ENCODE measurements around the gene STMN1. TPM values are rescaled to one million over a fixed set of nuclear protein-coding genes. Genes with fewer than 3 reads are reported as not detected.

Gene STMN1
- total RNA-seq, 1 donor from 2014 or later: 519 TPM

GRCh38 chr1:25888426-25888987 lies 17.7 kb downstream of the STMN1 start:
- H3K27me3 ChIP-seq: no peaks in the 10 kb centered on the region
- H3F3A ChIP-seq (ENCODE audit: low read depth): peaks cover 22% of the 10 kb centered on the region
- peaks cover 26% of the 10 kb centered on the region for H3K36me3 Mint-ChIP-seq
- peaks cover 27% of the 10 kb centered on the region for H3K4me1 ChIP-seq
- no peaks in the 10 kb centered on the region for H3K79me2 ChIP-seq (ENCODE audit: low read depth)
- DNase-seq (ENCODE audit: low spot score): no peak
- no peak overlapping the region for H3K4me3 ChIP-seq
- no peak overlapping the region for H3K9ac ChIP-seq
- H3K27me3 Mint-ChIP-seq (ENCODE audit: insufficient read depth, low read depth): no peaks in the 10 kb centered on the region
- H3K9me3 ChIP-seq (ENCODE audit: low read depth): no peaks in the 10 kb centered on the region
- H3K36me3 ChIP-seq: no peaks in the 10 kb centered on the region
- no peak overlapping the region for H3K4me3 Mint-ChIP-seq
- H3K4me2 ChIP-seq: no peak overlapping the region
- H3K4me1 Mint-ChIP-seq: peaks cover 26% of the 10 kb centered on the region
- H2AFZ ChIP-seq (replicated peaks): no peak overlapping the region
- no peak overlapping the region for H3K27ac ChIP-seq
- H3K9me3 Mint-ChIP-seq: no peaks in the 10 kb centered on the region
- TF ChIP-seq EZH2 (IDR thresholded peaks at IDR 0.05) (no peak), CTCF (IDR thresholded peaks at IDR 0.05) (no peak), EZH2phosphoT487 (IDR thresholded peaks at IDR 0.05) (no peak)
- no peak overlapping the region for H3K27ac Mint-ChIP-seq
- H4K20me1 ChIP-seq (ENCODE audit: low read depth): no peaks in the 10 kb centered on the region

- Histone ChIP-seq H3K4me3 (no peak overlapping the region), H3K9me3 (ENCODE audit: low read depth) (no peaks in the 10 kb centered on the region), H3K4me2 (no peak overlapping the region), H4K20me1 (ENCODE audit: low read depth) (no peaks in the 10 kb centered on the region), H3K27ac (no peak overlapping the region), H3K9ac (no peak overlapping the region), H3K27me3 (no peaks in the 10 kb centered on the region), H2AFZ (replicated peaks) (no peak overlapping the region), H3K79me2 (ENCODE audit: low read depth) (no peaks in the 10 kb centered on the region), H3K36me3 (no peaks in the 10 kb centered on the region), H3F3A (ENCODE audit: low read depth) (peaks cover 4% of the 10 kb centered on the region), H3K4me1 (peaks cover 8% of the 10 kb centered on the region)
- Mint-ChIP-seq H3K36me3 (peaks cover 26% of the 10 kb centered on the region), H3K4me3 (no peak overlapping the region), H3K27ac (no peak overlapping the region), H3K9me3 (no peaks in the 10 kb centered on the region), H3K4me1 (peaks cover 14% of the 10 kb centered on the region), H3K27me3 (ENCODE audit: insufficient read depth, low read depth) (peaks cover 2% of the 10 kb centered on the region)
- no peak for TF ChIP-seq CTCF (IDR thresholded peaks at IDR 0.05)
- TF ChIP-seq EZH2phosphoT487 (IDR thresholded peaks at IDR 0.05): no peak
- no peak for TF ChIP-seq EZH2 (IDR thresholded peaks at IDR 0.05)
- DNase-seq (ENCODE audit: low spot score): no peak
Measured at GRCh38 chr1:25885602-25886001, 20.6 kb downstream of the STMN1 start.

- H3K36me3 ChIP-seq: no peaks in the 10 kb centered on the region
- H3K4me1 Mint-ChIP-seq: no peaks in the 10 kb centered on the region
- H4K20me1 ChIP-seq (ENCODE audit: low read depth): no peaks in the 10 kb centered on the region
- H3K27ac Mint-ChIP-seq: no peak overlapping the region
- H3K27me3 Mint-ChIP-seq (ENCODE audit: insufficient read depth, low read depth): peaks cover 10% of the 10 kb centered on the region
- H3K9ac ChIP-seq: no peak overlapping the region
- no peaks in the 10 kb centered on the region for H3K9me3 ChIP-seq (ENCODE audit: low read depth)
- H3K4me3 Mint-ChIP-seq: no peak overlapping the region
- H3K27me3 ChIP-seq: peaks cover 18% of the 10 kb centered on the region
- TF ChIP-seq EZH2phosphoT487 (IDR thresholded peaks at IDR 0.05) (no peak), CTCF (IDR thresholded peaks at IDR 0.05) (no peak), EZH2 (IDR thresholded peaks at IDR 0.05) (no peak)
- no peak overlapping the region for H3K27ac ChIP-seq
- peaks cover 11% of the 10 kb centered on the region for H3F3A ChIP-seq (ENCODE audit: low read depth)
- H3K4me1 ChIP-seq: no peaks in the 10 kb centered on the region
- H3K4me3 ChIP-seq: no peak overlapping the region
- H2AFZ ChIP-seq (replicated peaks): no peak overlapping the region
- no peaks in the 10 kb centered on the region for H3K9me3 Mint-ChIP-seq
- peaks cover 6% of the 10 kb centered on the region for H3K36me3 Mint-ChIP-seq
- no peak for DNase-seq (ENCODE audit: low spot score)
- no peaks in the 10 kb centered on the region for H3K79me2 ChIP-seq (ENCODE audit: low read depth)
- no peak overlapping the region for H3K4me2 ChIP-seq
Measured at GRCh38 chr1:25881266-25881665, 25.0 kb downstream of the STMN1 start.

All from neural progenitor cell (in vitro differentiated cells).